Neural progenitor cell (in vitro differentiated cells): ENCODE results near the gene CKMT2.

Experiments
- EZH2 ChIP-seq: fragments of 200-600 bp; sonication (generic); IDR thresholded peaks from 2 replicates; pipeline ENCODE4 v1.6.1; 2017; ENCODE audit warnings: antibody characterized with exemption, mild to moderate bottlenecking, moderate library complexity
- EZH2phosphoT487 ChIP-seq: fragments of 200-600 bp; sonication (generic); IDR thresholded peaks from 2 replicates; pipeline ENCODE4 v1.6.1; 2017; ENCODE audit warnings: antibody characterized with exemption

DNA sequence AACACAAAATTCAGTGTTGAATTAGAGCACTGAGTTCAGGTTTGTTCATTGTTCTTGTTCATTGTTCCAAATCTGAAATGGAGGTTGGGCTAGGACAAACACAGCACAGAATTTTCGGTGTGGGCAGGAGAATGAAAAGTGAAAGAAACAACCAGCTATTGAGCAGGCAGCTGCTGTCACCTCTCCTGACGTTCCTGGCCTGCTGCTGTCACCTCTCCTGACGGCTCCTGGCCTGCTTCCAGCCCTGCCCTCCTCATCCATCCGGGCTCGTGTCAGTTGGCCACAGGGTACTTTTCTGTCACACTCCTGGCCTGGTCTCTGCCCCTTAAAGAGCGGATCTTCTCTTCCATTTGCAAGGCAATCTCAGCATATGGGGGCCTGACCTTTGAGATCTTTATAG, 45.2 kb upstream of the CKMT2 start:
- TF ChIP-seq EZH2 (no peak), EZH2phosphoT487 (no peak)
